Hepatocyte (in vitro differentiated cells): ENCODE data around the gene FSTL1. TPM values are rescaled to one million over a fixed set of nuclear protein-coding genes. Genes with fewer than 3 reads are reported as not detected.

Experiments
- DNase-seq: peaks from one replicate; pipeline ENCODE4 v3.0.0-alpha.2; 2016; ENCODE audit warnings: low spot score
- H2AFZ ChIP-seq: fragments of 200-600 bp; sonication (generic); 2 replicates; pipeline ENCODE4 v1.6.0; 2016; ENCODE audit warnings: antibody characterized with exemption, mild to moderate bottlenecking
- H3K27ac ChIP-seq: fragments of 200-600 bp; sonication (generic); 2 replicates; pipeline ENCODE4 v1.5.1; 2016; ENCODE audit warnings: mild to moderate bottlenecking
- H3K27me3 ChIP-seq: fragments of 200-600 bp; sonication (generic); 2 replicates; pipeline ENCODE4 v1.6.1; 2016
- H3K36me3 ChIP-seq: fragments of 200-600 bp; sonication (generic); replicated peaks from 2 replicates; pipeline ENCODE4 v1.5.1; 2016; ENCODE audit warnings: low read depth; ENCODE audit not compliant: insufficient read depth
- H3K4me1 ChIP-seq: fragments of 200-600 bp; sonication (generic); 2 replicates; pipeline ENCODE4 v1.5.1; 2016; ENCODE audit warnings: mild to moderate bottlenecking, moderate library complexity; ENCODE audit not compliant: insufficient read depth
- H3K4me2 ChIP-seq: fragments of 200-600 bp; sonication (generic); 2 replicates; pipeline ENCODE4 v1.6.0; 2016
- H3K4me3 ChIP-seq: fragments of 200-600 bp; sonication (generic); 2 replicates; pipeline ENCODE4 v1.5.1; 2016; ENCODE audit warnings: mild to moderate bottlenecking
- H3K79me2 ChIP-seq: fragments of 200-600 bp; sonication (generic); 2 replicates; pipeline ENCODE4 v1.6.0; 2017; ENCODE audit warnings: mild to moderate bottlenecking
- H3K9me2 ChIP-seq: fragments of 200-600 bp; sonication (generic); replicated peaks from 2 replicates; pipeline ENCODE4 v1.6.0; 2017; ENCODE audit warnings: mild to moderate bottlenecking; ENCODE audit not compliant: insufficient read depth
- H3K9me3 ChIP-seq: fragments of 200-600 bp; sonication (generic); 2 replicates; pipeline ENCODE4 v1.5.1; 2016; ENCODE audit warnings: low read depth, mild to moderate bottlenecking
- H4K20me1 ChIP-seq: fragments of 200-600 bp; sonication (generic); 2 replicates; pipeline ENCODE4 v1.6.0; 2016; ENCODE audit warnings: mild to moderate bottlenecking; ENCODE audit not compliant: insufficient read depth, poor library complexity, severe bottlenecking
- CTCF ChIP-seq: fragments of 200-600 bp; sonication (generic); IDR thresholded peaks from 2 replicates; pipeline ENCODE4 v1.5.1; 2016; ENCODE audit warnings: antibody characterized with exemption, mild to moderate bottlenecking; ENCODE audit not compliant: poor library complexity
- EZH2 ChIP-seq: fragments of 200-600 bp; sonication (generic); IDR thresholded peaks from 2 replicates; pipeline ENCODE4 v1.6.1; 2016; ENCODE audit warnings: antibody characterized with exemption, mild to moderate bottlenecking, borderline replicate concordance
- EZH2phosphoT487 ChIP-seq: fragments of 200-600 bp; sonication (generic); IDR thresholded peaks from one replicate; pipeline ENCODE4 v1.6.1; 2018; ENCODE audit warnings: antibody characterized with exemption, mild to moderate bottlenecking, low read depth, moderate library complexity; ENCODE audit not compliant: unreplicated experiment, severe bottlenecking
- WGBS: methylation state at CpG from one replicate; pipeline ENCODE4 v1.1.6; 2016; ENCODE audit warnings: low lambda C conversion rate; ENCODE audit errors: missing lambda C conversion rate; 5-methylcytosine and 5-hydroxymethylcytosine counted together
- polyA plus RNA-seq: library from polyadenylated mRNA; unstranded; fragments of >200 nt; fragmentation: Nextera tagmentation; extraction: Ambion mirVana; gene quantifications from 2 replicates; pipeline ENCODE4 v1.2.1, GENCODE V29; 2016
- total RNA-seq: library from RNA; depleted of rRNA; stranded (reverse); fragments of >200 nt; gene quantifications from 2 replicates; pipeline ENCODE4 v1.2.3, GENCODE V29; 2014

The FSTL1 gene
- total and polyA plus RNA-seq, 2 experiments from 2014 or later = 195 to 390 TPM

- TF ChIP-seq EZH2 (no peak), CTCF (no peak), EZH2phosphoT487 (no peak)
- Histone ChIP-seq H3K4me1 (peaks cover 17% of the 10 kb centered on the region), H3K27ac (peak overlapping the region; percentile 73), H3K9me3 (no peaks in the 10 kb centered on the region), H2AFZ (no peak overlapping the region), H3K9me2 (no peaks in the 10 kb centered on the region), H3K4me2 (peak overlapping the region; percentile 9), H3K4me3 (no peak overlapping the region), H3K27me3 (no peaks in the 10 kb centered on the region), H4K20me1 (no peaks in the 10 kb centered on the region), H3K36me3 (no peaks in the 10 kb centered on the region), H3K79me2 (peaks cover 18% of the 10 kb centered on the region)
- DNase-seq = no peak
- WGBS = 72% methylated on average over 5 of the region's 5 CpGs
Measured at GRCh38 chr3:120424976-120425570, 25.7 kb downstream of the FSTL1 start.

GRCh38 chr3:120424506-120424905, 26.3 kb downstream of the FSTL1 start:
- DNase-seq = no peak
- H2AFZ ChIP-seq = no peak overlapping the region
- no peaks in the 10 kb centered on the region for H4K20me1 ChIP-seq
- no peak overlapping the region for H3K4me2 ChIP-seq
- H3K27ac ChIP-seq = no peak overlapping the region
- peaks cover 18% of the 10 kb centered on the region for H3K79me2 ChIP-seq
- no peaks in the 10 kb centered on the region for H3K9me3 ChIP-seq
- no peaks in the 10 kb centered on the region for H3K36me3 ChIP-seq
- no peaks in the 10 kb centered on the region for H3K9me2 ChIP-seq
- no peak overlapping the region for H3K4me3 ChIP-seq
- 96% methylated on average over 6 of the region's 6 CpGs for WGBS
- peaks cover 11% of the 10 kb centered on the region for H3K4me1 ChIP-seq
- H3K27me3 ChIP-seq = no peaks in the 10 kb centered on the region
- no peak for TF ChIP-seq CTCF

- TF ChIP-seq EZH2 = no peak
- no peak for TF ChIP-seq CTCF
- TF ChIP-seq EZH2phosphoT487 = no peak
- no peaks in the 10 kb centered on the region for H3K9me2 ChIP-seq
- H3K36me3 ChIP-seq = no peaks in the 10 kb centered on the region
- no peaks in the 10 kb centered on the region for H4K20me1 ChIP-seq
- no peak overlapping the region for H3K4me2 ChIP-seq
- peaks cover 15% of the 10 kb centered on the region for H3K4me1 ChIP-seq
- H3K9me3 ChIP-seq = no peaks in the 10 kb centered on the region
- H3K27me3 ChIP-seq = no peaks in the 10 kb centered on the region
- peaks cover 16% of the 10 kb centered on the region for H3K79me2 ChIP-seq
- no peak overlapping the region for H3K4me3 ChIP-seq
- H2AFZ ChIP-seq = no peak overlapping the region
- no peak for DNase-seq
- H3K27ac ChIP-seq = peak overlapping the region; percentile 8
- WGBS = 88% methylated on average over 4 of the region's 4 CpGs
Measured at GRCh38 chr3:120423432-120423831, 27.4 kb downstream of the FSTL1 start.

- peak overlapping the region; percentile 80 for H3K27ac ChIP-seq
- no peak overlapping the region for H3K4me2 ChIP-seq
- peaks cover 14% of the 10 kb centered on the region for H3K79me2 ChIP-seq
- peaks cover 22% of the 10 kb centered on the region for H3K4me1 ChIP-seq
- H3K4me3 ChIP-seq = no peak overlapping the region
- H3K27me3 ChIP-seq = no peaks in the 10 kb centered on the region
- H4K20me1 ChIP-seq = no peaks in the 10 kb centered on the region
- H3K36me3 ChIP-seq = no peaks in the 10 kb centered on the region
- DNase-seq = no peak
- no peak for TF ChIP-seq EZH2
- no peak for TF ChIP-seq EZH2phosphoT487
- no peak for TF ChIP-seq CTCF
- H3K9me3 ChIP-seq = no peaks in the 10 kb centered on the region
- no peak overlapping the region for H2AFZ ChIP-seq
- H3K9me2 ChIP-seq = no peaks in the 10 kb centered on the region
- WGBS = 86% methylated on average over 2 of the region's 2 CpGs
Measured at GRCh38 chr3:120421926-120422325, 28.9 kb downstream of the FSTL1 start.
